ENCODE data around the gene ELMOD3.
"Not testable (repeated sequence)": the region's sequence is repeated elsewhere in the genome, so short reads cannot be mapped to it uniquely, and the experiment has no call there.

Gene ELMOD3

DNA sequence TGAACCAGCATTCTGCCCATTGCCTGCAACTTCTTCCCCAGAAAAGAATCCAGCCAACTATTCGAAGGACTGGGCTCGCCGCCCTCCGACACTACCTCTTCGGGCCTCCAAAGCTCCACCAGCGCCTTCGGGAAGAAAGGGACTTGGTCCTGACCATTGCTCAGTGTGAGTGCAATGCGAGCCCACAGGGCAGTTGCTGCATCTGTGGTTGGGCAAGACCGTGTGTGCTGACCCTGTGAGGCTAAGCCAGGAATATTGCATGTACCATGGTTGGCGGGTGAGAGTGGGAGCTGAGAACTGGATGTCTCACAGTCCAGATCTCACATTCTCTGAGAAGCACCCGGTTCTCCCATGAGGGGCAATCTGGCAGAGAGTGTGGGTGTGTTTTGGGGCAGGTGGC is 16.5 kb downstream of the ELMOD3 start:
- DNase-seq (ENCODE audit: low read depth in 2 of 2) = no peak

GRCh38 chr2:85376291-85377065 is 21.9 kb downstream of the ELMOD3 start:
- DNase-seq (ENCODE audit: low read depth in 2 of 2) = peak; percentile 15 to 20

GRCh38 chr2:85377083-85377482 is 22.5 kb downstream of the ELMOD3 start:
- no peak for DNase-seq (ENCODE audit: low read depth in 2 of 2)

DNA sequence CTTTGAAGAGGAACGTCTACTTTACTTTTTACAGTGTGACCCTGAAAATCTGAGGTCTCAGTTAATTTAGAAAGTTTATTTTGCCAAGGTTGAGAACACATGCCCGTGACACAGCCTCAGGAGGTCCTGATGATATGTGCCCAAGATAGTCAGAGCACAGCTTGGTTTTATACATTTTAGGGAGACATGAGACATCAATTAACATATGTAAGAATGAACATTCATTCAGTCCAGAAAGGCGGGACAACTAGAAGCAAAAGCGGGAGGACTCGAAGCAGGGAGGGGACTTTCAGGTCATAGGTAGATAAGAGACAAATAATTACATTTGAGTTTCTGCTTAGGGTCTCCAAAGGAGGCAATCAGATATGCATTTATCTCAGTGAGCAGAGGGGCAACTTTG is 23.7 kb downstream of the ELMOD3 start:
- no peak for DNase-seq (ENCODE audit: low read depth in 2 of 2)

- DNase-seq (ENCODE audit: low read depth in 2 of 2) = no peak
These were observed 25.5 kb downstream of the ELMOD3 start for GRCh38 chr2:85380048-85380447.

GRCh38 chr2:85383151-85383550 is 28.6 kb downstream of the ELMOD3 start:
- not testable (repeated sequence) for DNase-seq (ENCODE audit: low read depth in 2 of 2)

DNA sequence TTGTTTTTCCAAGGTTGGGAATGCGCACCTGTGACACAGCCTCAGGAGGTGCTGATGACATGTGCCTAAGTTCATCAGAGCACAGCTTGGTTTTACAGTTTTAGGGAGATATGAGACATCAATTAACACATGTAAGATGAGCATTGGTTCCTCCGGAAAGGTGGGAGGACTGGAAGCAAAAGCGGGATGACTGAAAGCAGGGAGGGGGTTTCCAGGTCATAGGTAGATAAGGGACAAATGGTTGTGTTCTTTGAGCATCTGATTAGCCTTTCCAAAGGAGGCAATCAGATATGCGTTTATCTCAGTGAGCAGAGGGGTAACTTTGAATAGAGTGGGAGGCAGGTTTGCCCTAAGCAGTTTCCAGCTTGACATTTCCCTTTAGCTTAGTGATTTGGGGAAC is 29.3 kb downstream of the ELMOD3 start:
- DNase-seq (ENCODE audit: low read depth in 2 of 2) = no peak

- DNase-seq (ENCODE audit: low read depth in 2 of 2) = no peak
These were observed 31.2 kb downstream of the ELMOD3 start for GRCh38 chr2:85385746-85386145.

GRCh38 chr2:85387754-85388153 is 33.2 kb downstream of the ELMOD3 start:
- DNase-seq (ENCODE audit: low read depth in 2 of 2) = no peak

GRCh38 chr2:85388878-85389538 is 34.4 kb downstream of the ELMOD3 start:
- DNase-seq (ENCODE audit: low read depth in 2 of 2) = no peak

GRCh38 chr2:85390941-85391669 is 36.5 kb downstream of the ELMOD3 start:
- no peak for DNase-seq (ENCODE audit: low read depth in 2 of 2)

- no peak for DNase-seq (ENCODE audit: low read depth in 2 of 2)
These were observed 39.3 kb downstream of the ELMOD3 start for GRCh38 chr2:85393836-85394235.

DNA sequence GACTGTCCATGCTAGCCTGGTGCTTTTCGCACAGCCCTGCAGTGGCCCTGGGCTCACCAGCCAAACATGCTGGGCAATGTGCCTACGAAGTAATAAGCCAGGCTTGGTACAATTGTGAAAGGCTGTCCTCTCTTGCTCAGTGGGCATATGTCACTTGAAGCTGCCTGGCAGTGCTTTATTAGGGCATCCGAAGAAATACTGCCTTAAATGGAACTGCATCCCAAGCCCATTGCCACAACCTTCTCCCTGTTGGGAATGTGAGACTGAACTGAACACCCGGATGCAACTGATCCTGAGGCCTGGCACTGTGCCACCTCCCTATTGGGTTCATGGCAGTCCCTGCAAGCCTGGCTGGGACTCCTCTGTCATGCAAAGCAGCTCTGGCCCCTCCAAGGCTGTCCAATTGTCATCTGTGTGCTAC is 39.7 kb downstream of the ELMOD3 start:
- no peak for DNase-seq (ENCODE audit: low read depth in 2 of 2)

- DNase-seq (ENCODE audit: low read depth in 2 of 2) = no peak
These were observed 40.4 kb downstream of the ELMOD3 start for GRCh38 chr2:85394976-85395375.

- no peak for DNase-seq (ENCODE audit: low read depth in 2 of 2)
These were observed 41.4 kb downstream of the ELMOD3 start for GRCh38 chr2:85395912-85396475.

- no peak for DNase-seq (ENCODE audit: low read depth in 2 of 2)
These were observed 42.2 kb downstream of the ELMOD3 start for GRCh38 chr2:85396531-85397470.

GRCh38 chr2:85397925-85398331 is 43.4 kb downstream of the ELMOD3 start:
- DNase-seq (ENCODE audit: low read depth in 2 of 2) = no peak

GRCh38 chr2:85398426-85399182 is 44.0 kb downstream of the ELMOD3 start:
- DNase-seq (ENCODE audit: low read depth in 2 of 2) = no peak

DNA sequence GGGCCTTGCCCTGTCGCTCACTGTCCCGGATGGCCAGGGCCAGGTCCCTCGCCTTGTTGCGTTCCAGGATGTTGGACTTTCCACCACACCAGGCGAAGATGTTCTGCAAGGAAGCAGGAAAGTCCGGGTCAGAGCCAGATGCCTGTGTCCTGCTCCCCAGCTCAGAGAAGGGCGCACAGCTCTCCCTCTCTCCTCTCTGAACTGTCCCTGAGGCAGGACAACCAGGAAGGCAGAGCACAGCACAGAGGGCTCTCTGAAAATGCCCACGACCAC is 44.5 kb downstream of the ELMOD3 start:
- no peak for DNase-seq (ENCODE audit: low read depth in 2 of 2)

GRCh38 chr2:85400023-85400422 is 45.5 kb downstream of the ELMOD3 start:
- no peak for DNase-seq (ENCODE audit: low read depth in 2 of 2)
